Osteoblast (primary cell): Measurements from ENCODE around the gene KIF1B. TPM values are rescaled to one million over a fixed set of nuclear protein-coding genes. Genes with fewer than 3 reads are reported as not detected.
A peak's percentile ranks its signal among the peaks of the same experiment; 100 is the strongest.

Experiments used
- DNase-seq: peaks from one replicate; pipeline ENCODE4 v3.0.0; 2011; ENCODE audit warnings: low spot score, mixed read lengths; ENCODE audit not compliant: insufficient read length; ENCODE audit errors: missing footprints
- H2AFZ ChIP-seq: 2 replicates; pipeline ENCODE4 v1.6.0; 2011; ENCODE audit warnings: mild to moderate bottlenecking, low read length
- H3K27ac ChIP-seq: 2 replicates; pipeline ENCODE4 v1.5.1; 2011; ENCODE audit warnings: mild to moderate bottlenecking, low read depth, low read length, moderate library complexity
- H3K27me3 ChIP-seq: 2 replicates; pipeline ENCODE4 v1.6.0; 2012; ENCODE audit warnings: mild to moderate bottlenecking, control low read depth, inconsistent platforms, low read length, moderate library complexity; ENCODE audit not compliant: insufficient read depth
- H3K36me3 ChIP-seq: 2 replicates; pipeline ENCODE4 v1.5.1; 2011; ENCODE audit warnings: mild to moderate bottlenecking, low read length, control low read depth, moderate library complexity; ENCODE audit not compliant: insufficient read depth
- H3K4me1 ChIP-seq: 2 replicates; pipeline ENCODE4 v1.5.1; 2011; ENCODE audit warnings: mild to moderate bottlenecking, low read length, control low read depth, moderate library complexity; ENCODE audit not compliant: insufficient read depth
- H3K4me2 ChIP-seq: 2 replicates; pipeline ENCODE4 v1.6.0; 2011; ENCODE audit warnings: mild to moderate bottlenecking, low read length; ENCODE audit not compliant: insufficient read depth
- H3K4me3 ChIP-seq: fragments of 200-600 bp; sonication (generic); 3 replicates; pipeline ENCODE4 v1.5.1; 2012; ENCODE audit warnings: mild to moderate bottlenecking, low read length, inconsistent platforms; ENCODE audit not compliant: insufficient read depth
- H3K79me2 ChIP-seq: 2 replicates; pipeline ENCODE4 v1.6.0; 2012; ENCODE audit warnings: mild to moderate bottlenecking, low read length, control low read depth, inconsistent platforms; ENCODE audit not compliant: insufficient read depth
- H3K9me3 ChIP-seq: 2 replicates; pipeline ENCODE4 v1.5.1; 2011; ENCODE audit warnings: low read depth, low read length, control low read depth
- H4K20me1 ChIP-seq: 2 replicates; pipeline ENCODE4 v1.6.0; 2012; ENCODE audit warnings: mild to moderate bottlenecking, low read length, control low read depth; ENCODE audit not compliant: insufficient read depth
- total RNA-seq: library from RNA; depleted of rRNA; stranded (reverse); fragments of >200 nt; gene quantifications from 2 replicates; pipeline ENCODE4 v1.2.3, GENCODE V29; 2012
- TF ChIP-seq, protein P1 (sequence below): IDR thresholded peaks from 2 replicates; pipeline ENCODE4 v1.5.1; 2011; ENCODE audit warnings: mild to moderate bottlenecking, low read depth, low read length, moderate library complexity; ENCODE audit errors: extremely low read depth

The KIF1B gene
- total RNA-seq, 1 donor = 35.8 TPM

DNA sequence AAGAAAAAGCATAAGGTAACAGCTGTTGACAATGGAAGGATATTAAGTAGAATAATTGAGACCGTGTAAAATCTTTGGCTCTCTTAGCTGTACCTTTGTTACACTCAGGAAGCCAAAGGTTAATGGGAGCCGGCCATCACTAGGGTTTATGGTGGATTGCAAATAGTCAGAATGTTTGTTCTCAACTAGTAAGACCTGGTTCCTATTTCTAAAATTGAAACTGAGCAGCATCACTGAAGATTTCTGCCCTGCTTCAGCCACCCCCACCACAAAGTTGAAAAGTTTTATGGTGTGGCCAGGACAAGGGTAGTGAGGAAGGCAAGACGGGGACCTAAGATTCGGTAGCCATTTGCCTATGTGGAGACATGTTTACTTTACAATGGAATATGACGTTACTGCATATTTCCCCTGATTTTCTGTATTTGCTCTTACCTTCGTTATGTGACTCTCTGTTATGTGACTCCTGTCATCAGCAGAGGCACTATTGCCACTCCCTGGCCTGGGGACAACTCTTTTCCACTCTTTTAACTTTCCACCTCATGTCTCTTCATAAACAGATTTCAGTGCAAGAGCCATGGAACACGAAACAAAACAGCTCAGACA lies 41.4 kb upstream of the KIF1B start:
- peaks cover 41% of the 10 kb centered on the region for H3K36me3 ChIP-seq

DNA sequence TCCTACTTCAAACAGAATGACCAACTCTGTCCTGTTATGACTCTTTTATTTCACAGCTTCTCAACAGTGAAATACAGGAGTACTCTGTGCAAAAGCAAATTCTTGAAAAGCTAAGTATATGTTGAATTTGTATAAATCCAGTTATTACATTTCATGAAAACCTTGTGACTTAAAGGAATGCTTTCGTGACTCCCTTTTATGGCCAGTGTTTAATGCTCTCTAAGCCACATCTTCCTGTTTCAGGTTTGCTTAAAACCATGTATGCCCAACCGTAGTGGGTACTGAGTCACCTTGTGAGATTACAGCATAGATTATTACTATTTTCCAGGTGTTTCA lies 40.2 kb upstream of the KIF1B start:
- H3K9me3 ChIP-seq = no peaks in the 10 kb centered on the region
- H3K27ac ChIP-seq = no peak overlapping the region
- H3K27me3 ChIP-seq = no peaks in the 10 kb centered on the region
- DNase-seq = peak; percentile 38
- no peaks in the 10 kb centered on the region for H4K20me1 ChIP-seq
- TF ChIP-seq, protein P1, sequence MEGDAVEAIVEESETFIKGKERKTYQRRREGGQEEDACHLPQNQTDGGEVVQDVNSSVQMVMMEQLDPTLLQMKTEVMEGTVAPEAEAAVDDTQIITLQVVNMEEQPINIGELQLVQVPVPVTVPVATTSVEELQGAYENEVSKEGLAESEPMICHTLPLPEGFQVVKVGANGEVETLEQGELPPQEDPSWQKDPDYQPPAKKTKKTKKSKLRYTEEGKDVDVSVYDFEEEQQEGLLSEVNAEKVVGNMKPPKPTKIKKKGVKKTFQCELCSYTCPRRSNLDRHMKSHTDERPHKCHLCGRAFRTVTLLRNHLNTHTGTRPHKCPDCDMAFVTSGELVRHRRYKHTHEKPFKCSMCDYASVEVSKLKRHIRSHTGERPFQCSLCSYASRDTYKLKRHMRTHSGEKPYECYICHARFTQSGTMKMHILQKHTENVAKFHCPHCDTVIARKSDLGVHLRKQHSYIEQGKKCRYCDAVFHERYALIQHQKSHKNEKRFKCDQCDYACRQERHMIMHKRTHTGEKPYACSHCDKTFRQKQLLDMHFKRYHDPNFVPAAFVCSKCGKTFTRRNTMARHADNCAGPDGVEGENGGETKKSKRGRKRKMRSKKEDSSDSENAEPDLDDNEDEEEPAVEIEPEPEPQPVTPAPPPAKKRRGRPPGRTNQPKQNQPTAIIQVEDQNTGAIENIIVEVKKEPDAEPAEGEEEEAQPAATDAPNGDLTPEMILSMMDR = no peak
- no peak overlapping the region for H3K4me2 ChIP-seq
- H2AFZ ChIP-seq = no peak overlapping the region
- H3K4me1 ChIP-seq = no peaks in the 10 kb centered on the region
- H3K4me3 ChIP-seq = no peak overlapping the region
- no peaks in the 10 kb centered on the region for H3K79me2 ChIP-seq
- peaks cover 37% of the 10 kb centered on the region for H3K36me3 ChIP-seq

More for the DNA sequence above, 41.4 kb upstream of the KIF1B start:
- no peak overlapping the region for H3K4me3 ChIP-seq
- no peaks in the 10 kb centered on the region for H3K9me3 ChIP-seq
- no peaks in the 10 kb centered on the region for H4K20me1 ChIP-seq
- no peaks in the 10 kb centered on the region for H3K27me3 ChIP-seq
- no peaks in the 10 kb centered on the region for H3K79me2 ChIP-seq
- TF ChIP-seq, protein P1 = no peak
- no peak overlapping the region for H3K27ac ChIP-seq
- no peak overlapping the region for H2AFZ ChIP-seq
- H3K4me2 ChIP-seq = no peak overlapping the region
- DNase-seq = no peak
- no peaks in the 10 kb centered on the region for H3K4me1 ChIP-seq

GRCh38 chr1:10171105-10171767 lies 39.1 kb upstream of the KIF1B start:
- Histone ChIP-seq H3K79me2 (no peaks in the 10 kb centered on the region), H3K4me1 (no peaks in the 10 kb centered on the region), H2AFZ (no peak overlapping the region), H3K27ac (no peak overlapping the region), H3K4me2 (no peak overlapping the region), H3K9me3 (no peaks in the 10 kb centered on the region), H4K20me1 (no peaks in the 10 kb centered on the region), H3K27me3 (no peaks in the 10 kb centered on the region), H3K4me3 (no peak overlapping the region), H3K36me3 (peaks cover 28% of the 10 kb centered on the region)
- no peak for DNase-seq
- TF ChIP-seq, protein P1 = no peak

DNA sequence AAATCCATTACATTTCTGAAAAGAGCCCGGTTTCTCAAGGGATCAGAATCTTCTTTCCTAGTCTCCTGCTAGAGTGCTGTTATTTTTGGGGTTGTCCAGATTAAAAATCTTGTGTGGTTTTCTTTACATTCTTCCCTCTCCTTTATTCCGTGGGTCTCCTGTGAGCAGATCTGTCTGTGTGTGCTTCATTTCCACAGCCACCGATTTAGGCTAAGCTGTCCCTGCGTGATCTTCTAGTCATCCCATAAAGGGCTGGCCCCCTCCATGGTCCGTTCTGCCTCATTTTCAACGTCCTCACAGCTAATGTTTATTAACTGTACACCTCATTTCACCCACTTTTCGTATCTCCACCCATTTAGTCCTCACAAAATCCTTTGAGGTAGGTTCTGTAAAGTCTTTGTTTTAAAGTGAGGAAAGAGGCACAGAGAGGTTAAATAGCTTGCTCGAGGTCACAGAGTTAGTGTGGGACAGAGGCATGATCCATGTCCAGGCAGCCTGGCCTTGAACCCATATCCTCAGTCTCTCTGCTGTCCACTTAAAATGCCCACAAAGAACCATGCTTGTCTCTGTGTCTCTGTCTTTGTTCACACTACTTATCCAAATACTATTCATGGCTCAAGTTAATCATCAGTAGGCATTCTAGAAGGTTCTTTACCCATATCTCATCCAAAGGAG lies 38.2 kb upstream of the KIF1B start:
- no peaks in the 10 kb centered on the region for H4K20me1 ChIP-seq
- TF ChIP-seq, protein P1 = no peak

More for the DNA sequence above, 38.2 kb upstream of the KIF1B start:
- no peaks in the 10 kb centered on the region for H3K79me2 ChIP-seq
- no peak overlapping the region for H2AFZ ChIP-seq
- no peak overlapping the region for H3K27ac ChIP-seq
- H3K4me1 ChIP-seq = no peaks in the 10 kb centered on the region
- H3K4me2 ChIP-seq = no peak overlapping the region
- no peak for DNase-seq
- no peaks in the 10 kb centered on the region for H3K9me3 ChIP-seq
- no peaks in the 10 kb centered on the region for H3K27me3 ChIP-seq
- H3K4me3 ChIP-seq = no peak overlapping the region
- H3K36me3 ChIP-seq = peaks cover 26% of the 10 kb centered on the region
